Coronary artery (tissue), 2 donors: Measurements from ENCODE around the gene CILP2.
A peak's percentile ranks its signal among the peaks of the same experiment; 100 is the strongest.

Experiments used
- DNase-seq: peaks from one replicate; pipeline ENCODE4 v3.0.0-alpha.2; 2017; ENCODE audit warnings: low spot score
- H3K27ac ChIP-seq, 2 donors: fragments of 200-600 bp; sonication (generic); one replicate each; pipeline ENCODE4 v1.5.1; 2016 to 2019
- H3K4me3 ChIP-seq: fragments of 200-600 bp; sonication (generic); 2 replicates; pipeline ENCODE4 v1.5.1; 2016; ENCODE audit warnings: mild to moderate bottlenecking, moderate library complexity
- CTCF ChIP-seq: fragments of 200-600 bp; sonication (generic); IDR thresholded peaks from one replicate; pipeline ENCODE4 v1.5.1; 2019; ENCODE audit warnings: antibody characterized with exemption

Gene CILP2

GRCh38 chr19:19582471-19582870 lies 44.4 kb downstream of the CILP2 start:
- TF ChIP-seq CTCF, result no peak
- Histone ChIP-seq H3K27ac (no peak overlapping the region), H3K4me3 (no peak overlapping the region)
- no peak for DNase-seq

- DNase-seq, result no peak
- Histone ChIP-seq H3K27ac (no peak overlapping the region), H3K4me3 (no peak overlapping the region)
- no peak for TF ChIP-seq CTCF
Measured at GRCh38 chr19:19584356-19584755, 46.3 kb downstream of the CILP2 start.

GRCh38 chr19:19587771-19588170 lies 49.7 kb downstream of the CILP2 start:
- no peak overlapping the region for H3K27ac ChIP-seq
- no peak for TF ChIP-seq CTCF
- H3K4me3 ChIP-seq, result no peak overlapping the region
- no peak for DNase-seq

- TF ChIP-seq CTCF, result no peak
- H3K4me3 ChIP-seq, result no peak overlapping the region
- DNase-seq, result no peak
- no peak overlapping the region for H3K27ac ChIP-seq
Measured at GRCh38 chr19:19588546-19588945, 50.5 kb downstream of the CILP2 start.

- TF ChIP-seq CTCF, result no peak
- H3K4me3 ChIP-seq, result no peak overlapping the region
- no peak for DNase-seq
- H3K27ac ChIP-seq, result peak overlapping the region in 1 of 2 donors; percentile 41
Measured at GRCh38 chr19:19591133-19591825, 53.2 kb downstream of the CILP2 start.

- no peak for DNase-seq
- Histone ChIP-seq H3K4me3 (no peak overlapping the region), H3K27ac (no peak overlapping the region)
- TF ChIP-seq CTCF, result no peak
Measured at GRCh38 chr19:19592690-19593089, 54.6 kb downstream of the CILP2 start.

- TF ChIP-seq CTCF, result no peak
- Histone ChIP-seq H3K4me3 (no peak overlapping the region), H3K27ac (no peak overlapping the region)
- no peak for DNase-seq
Measured at GRCh38 chr19:19594381-19594780, 56.3 kb downstream of the CILP2 start.
